CD4-positive, alpha-beta T cell (primary cell): ENCODE results near the gene LDLRAD4. TPM values are rescaled to one million over a fixed set of nuclear protein-coding genes. Genes with fewer than 3 reads are reported as not detected.

ENCODE experiments used
- ATAC-seq: fragments of 200-7000 bp; cut with Tn5 transposase; one replicate; pipeline ENCODE4 v1.10.0; 2022; ENCODE audit warnings: mild to moderate bottlenecking; ENCODE audit not compliant: poor library complexity
- CTCF ChIA-PET: fragments of 350-600 bp; sonication (Branson Sonifier 250); formaldehyde crosslinking; loops from one replicate; lab custom pipeline; 2021; ENCODE audit warnings: antibody characterized with exemption, inconsistent platforms; lab: Charles Lee
- POLR2A ChIA-PET: fragments of 350-600 bp; sonication (Branson Sonifier 250); formaldehyde crosslinking; loops from one replicate; lab custom pipeline; 2021; ENCODE audit warnings: antibody characterized with exemption, inconsistent platforms; lab: Charles Lee
- DNase-seq, 14 experiments: peaks; one replicate each; pipeline ENCODE4 v3.0.0-alpha.2; 2013 to 2020; ENCODE audit warnings: mixed read lengths in 2 of 14
- H3K27ac ChIP-seq, 2 donors: one replicate each; pipeline versions ENCODE4 v1.5.1 to v1.7.0; 2013; ENCODE audit warnings: low read length in 2 of 2, low read depth in 1 of 2, mild to moderate bottlenecking in 1 of 2
- H3K27me3 ChIP-seq, 2 experiments: 1 replicate in 1 of 2; 2 replicates in 1 of 2; pipeline versions ENCODE4 v1.6.1 to v1.7.0; 2013; ENCODE audit warnings: low read length in 2 of 2, control low read depth in 1 of 2, mild to moderate bottlenecking in 1 of 2, moderate library complexity in 1 of 2; ENCODE audit not compliant: insufficient read depth in 2 of 2, control insufficient read depth in 1 of 2
- H3K36me3 ChIP-seq: one replicate; pipeline ENCODE4 v1.6.1; 2013; ENCODE audit warnings: low read length, control low read depth; ENCODE audit not compliant: insufficient read depth
- H3K4me1 ChIP-seq: one replicate; pipeline ENCODE4 v1.6.1; 2013; ENCODE audit warnings: low read length, control low read depth; ENCODE audit not compliant: insufficient read depth
- H3K4me3 ChIP-seq: one replicate; pipeline ENCODE4 v1.5.1; 2013; ENCODE audit warnings: mild to moderate bottlenecking, low read length, moderate library complexity
- H3K9me3 ChIP-seq, 2 experiments: 1 replicate in 1 of 2; 2 replicates in 1 of 2; pipeline versions ENCODE4 v1.6.1 to v1.7.0; 2013; ENCODE audit warnings: low read length in 2 of 2, mild to moderate bottlenecking in 2 of 2, control low read depth in 1 of 2, moderate library complexity in 1 of 2; ENCODE audit not compliant: control insufficient read depth in 1 of 2, insufficient read depth in 1 of 2
- H3K27ac Mint-ChIP-seq: one replicate; pipeline ENCODE4 v1.8.0; 2020; ENCODE audit warnings: mixed read lengths
- H3K27me3 Mint-ChIP-seq: one replicate; pipeline ENCODE4 v1.8.0; 2021; ENCODE audit warnings: mixed read lengths
- H3K36me3 Mint-ChIP-seq: one replicate; pipeline ENCODE4 v1.8.0; 2021; ENCODE audit warnings: low read depth, mixed read lengths
- H3K4me1 Mint-ChIP-seq: one replicate; pipeline ENCODE4 v1.8.0; 2021; ENCODE audit warnings: low read depth, mixed read lengths
- H3K4me3 Mint-ChIP-seq: one replicate; pipeline ENCODE4 v1.8.0; 2020; ENCODE audit warnings: mild to moderate bottlenecking, mixed read lengths
- H3K9me3 Mint-ChIP-seq: one replicate; pipeline ENCODE4 v1.8.0; 2020; ENCODE audit warnings: mixed read lengths
- intact Hi-C, 2 experiments: fragments of 100-400 bp; cut with DNase I in 1 of 2; cut with micrococcal nuclease in 1 of 2; formaldehyde crosslinking; loops; one replicate each; pipeline versions ENCODE4 v1.15.1 to v1.9.0; 2023 to 2025; cut with DNase I, micrococcal nuclease
- total RNA-seq, 174 experiments: library from RNA in 2 of 174; stranded (reverse) in 2 of 174; gene quantifications; one replicate each; pipeline ENCODE4 v1.2.3 and lab custom pipeline; 2021 to 2026
- TF ChIP-seq, protein P1 (sequence below): fragments of 200-600 bp; IDR thresholded peaks from one replicate; pipeline ENCODE4 v1.8.0; 2022; ENCODE audit warnings: antibody characterized with exemption, mild to moderate bottlenecking

Gene LDLRAD4
- total RNA-seq, 2 experiments from 2014 or later, result 51.9 to 52.7 TPM

DNA sequence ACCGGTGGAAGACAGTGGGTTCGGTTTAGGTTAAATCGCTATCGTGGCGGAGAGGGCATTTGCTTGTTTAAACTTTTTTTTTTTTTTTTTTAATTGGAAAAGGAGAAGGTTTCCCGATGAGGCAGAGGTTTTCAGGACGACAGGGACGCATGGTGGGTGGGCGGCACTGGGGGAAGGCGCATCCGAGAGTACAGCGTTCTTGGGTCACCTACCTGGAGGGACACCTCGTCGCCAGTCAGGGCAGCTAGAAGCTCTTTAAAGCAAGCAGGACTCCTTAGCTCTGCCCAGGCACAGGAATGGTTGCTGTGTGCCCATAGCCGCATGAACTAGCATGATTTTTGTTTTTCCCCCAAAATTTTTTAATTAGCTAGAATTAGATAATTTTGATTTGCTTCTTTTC is 437 bp downstream of the LDLRAD4 start:
- Histone ChIP-seq H3K36me3 (no peaks in the 10 kb centered on the region), H3K4me3 (peak overlapping the region; percentile 62), H3K9me3 (no peaks in the 10 kb centered on the region), H3K4me1 (peaks cover 30% of the 10 kb centered on the region), H3K27ac (peak overlapping the region in 1 of 2 donors; percentile 41), H3K27me3 (peaks cover 0 to 1% of the 10 kb centered on the region in 2 experiments)
- ChIA-PET CTCF (interaction anchor here (0.7 kb wide), 2 partner anchors 48 to 237 kb away, joined by 3 read pairs; no protein-coding TSS in a partner anchor), POLR2A (interaction anchor here (0.6 to 2.0 kb wide), 7 partner anchors 53 to 411 kb away, joined by 3 to 6 read pairs (median 4); no protein-coding TSS in a partner anchor)
- TF ChIP-seq, protein P1, sequence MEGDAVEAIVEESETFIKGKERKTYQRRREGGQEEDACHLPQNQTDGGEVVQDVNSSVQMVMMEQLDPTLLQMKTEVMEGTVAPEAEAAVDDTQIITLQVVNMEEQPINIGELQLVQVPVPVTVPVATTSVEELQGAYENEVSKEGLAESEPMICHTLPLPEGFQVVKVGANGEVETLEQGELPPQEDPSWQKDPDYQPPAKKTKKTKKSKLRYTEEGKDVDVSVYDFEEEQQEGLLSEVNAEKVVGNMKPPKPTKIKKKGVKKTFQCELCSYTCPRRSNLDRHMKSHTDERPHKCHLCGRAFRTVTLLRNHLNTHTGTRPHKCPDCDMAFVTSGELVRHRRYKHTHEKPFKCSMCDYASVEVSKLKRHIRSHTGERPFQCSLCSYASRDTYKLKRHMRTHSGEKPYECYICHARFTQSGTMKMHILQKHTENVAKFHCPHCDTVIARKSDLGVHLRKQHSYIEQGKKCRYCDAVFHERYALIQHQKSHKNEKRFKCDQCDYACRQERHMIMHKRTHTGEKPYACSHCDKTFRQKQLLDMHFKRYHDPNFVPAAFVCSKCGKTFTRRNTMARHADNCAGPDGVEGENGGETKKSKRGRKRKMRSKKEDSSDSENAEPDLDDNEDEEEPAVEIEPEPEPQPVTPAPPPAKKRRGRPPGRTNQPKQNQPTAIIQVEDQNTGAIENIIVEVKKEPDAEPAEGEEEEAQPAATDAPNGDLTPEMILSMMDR, result no peak
- intact Hi-C loops, result loop anchor here (5.0 to 10.0 kb wide), 6 partner anchors 53 to 583 kb away; no protein-coding TSS in a partner anchor
- Mint-ChIP-seq H3K4me1 (peaks cover 48% of the 10 kb centered on the region), H3K4me3 (peak overlapping the region; percentile 87), H3K36me3 (peaks cover 7% of the 10 kb centered on the region), H3K9me3 (no peaks in the 10 kb centered on the region), H3K27me3 (peaks cover 9% of the 10 kb centered on the region), H3K27ac (peak overlapping the region; percentile 69)
- DNase-seq, result no peak
- no peak for ATAC-seq

DNA sequence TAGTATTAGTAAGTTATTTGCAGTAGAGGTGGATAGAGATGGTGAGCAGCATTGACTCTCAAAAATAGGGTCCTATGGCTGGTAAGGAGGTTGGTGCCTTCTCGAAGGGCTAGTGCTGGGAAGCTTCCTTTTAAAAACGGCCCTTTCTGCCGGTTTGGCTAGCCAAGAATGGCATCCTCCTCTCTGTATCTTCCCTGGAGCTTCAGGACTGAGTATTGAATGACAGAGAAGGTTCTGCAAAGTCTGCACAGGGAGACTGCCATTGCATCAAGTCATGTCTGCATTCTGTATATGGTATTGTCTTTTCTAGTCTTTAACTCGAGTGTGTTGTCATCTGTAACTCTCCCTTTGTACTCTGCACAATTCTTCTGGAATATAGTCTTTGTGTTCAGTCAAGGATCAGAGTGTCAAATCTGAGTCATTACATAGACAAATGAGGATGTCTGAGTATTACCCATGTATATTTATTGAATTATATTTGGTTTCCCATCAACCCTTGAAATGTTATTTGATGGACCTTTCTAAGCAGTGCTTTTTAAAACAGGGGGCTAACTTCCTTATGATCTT is 1.1 kb downstream of the LDLRAD4 start:
- ATAC-seq, result no peak
- Mint-ChIP-seq H3K27ac (peak overlapping the region; percentile 69), H3K36me3 (peaks cover 7% of the 10 kb centered on the region)

DNA sequence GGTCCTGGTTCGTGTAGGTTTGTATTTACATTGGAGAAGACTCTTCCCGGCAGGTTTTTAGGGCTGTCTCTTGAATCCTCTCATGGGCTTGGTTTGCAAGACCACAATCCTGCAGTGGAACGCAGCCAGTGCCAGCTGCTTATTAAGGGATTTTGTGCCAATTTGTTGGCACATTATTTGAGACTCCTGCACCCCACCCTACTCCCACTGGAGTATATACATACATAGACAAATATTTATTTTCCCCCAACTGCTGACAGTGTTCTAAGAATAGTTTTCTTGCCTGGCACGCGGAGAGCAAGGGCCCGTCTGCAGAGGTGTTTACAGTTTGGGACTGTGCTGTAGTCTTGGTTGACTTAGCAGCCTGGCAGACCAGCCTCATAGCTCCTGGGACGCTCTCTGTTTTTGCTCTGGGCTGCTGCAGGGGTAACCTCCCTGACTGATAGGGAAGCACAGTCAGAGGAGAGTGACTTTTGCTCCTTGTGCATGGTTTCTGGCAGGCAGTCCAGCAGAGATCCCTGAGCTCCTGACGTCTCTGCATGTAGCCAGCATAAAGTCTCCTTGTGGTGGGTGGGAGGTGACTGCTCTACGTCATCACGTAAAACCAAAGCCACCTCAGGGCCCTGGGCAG is 1.9 kb downstream of the LDLRAD4 start:
- Mint-ChIP-seq H3K27me3 (peaks cover 9% of the 10 kb centered on the region), H3K27ac (peak overlapping the region; percentile 59), H3K36me3 (peaks cover 7% of the 10 kb centered on the region), H3K4me3 (peak overlapping the region; percentile 87), H3K4me1 (peaks cover 48% of the 10 kb centered on the region), H3K9me3 (no peaks in the 10 kb centered on the region)
- DNase-seq (peak in 2 of 14 experiments; percentile 19 to 20), ATAC-seq (no peak)
- ChIA-PET CTCF (no interaction called here), POLR2A (no interaction called here)
- intact Hi-C loops, result loop anchor here in 1 of 2 experiments (10.0 kb wide), 1 partner anchor 94 kb away; no protein-coding TSS in a partner anchor
- H3K27ac ChIP-seq, result no peak overlapping the region
- peaks cover 30% of the 10 kb centered on the region for H3K4me1 ChIP-seq
- no peaks in the 10 kb centered on the region for H3K27me3 ChIP-seq
- no peak overlapping the region for H3K4me3 ChIP-seq
- TF ChIP-seq, protein P1, result no peak
- H3K36me3 ChIP-seq, result no peaks in the 10 kb centered on the region
- no peaks in the 10 kb centered on the region for H3K9me3 ChIP-seq

More for the DNA sequence above, 1.1 kb downstream of the LDLRAD4 start:
- Histone ChIP-seq H3K4me3 (peak overlapping the region; percentile 62), H3K4me1 (peaks cover 30% of the 10 kb centered on the region), H3K9me3 (no peaks in the 10 kb centered on the region), H3K27me3 (no peaks in the 10 kb centered on the region), H3K36me3 (no peaks in the 10 kb centered on the region), H3K27ac (no peak overlapping the region)
- ChIA-PET POLR2A (interaction anchor here (0.6 kb wide), 2 partner anchors 53 to 245 kb away, joined by 3 to 4 read pairs; no protein-coding TSS in a partner anchor), CTCF (no interaction called here)
- Mint-ChIP-seq H3K4me1 (peaks cover 48% of the 10 kb centered on the region), H3K9me3 (no peaks in the 10 kb centered on the region), H3K4me3 (peak overlapping the region; percentile 87), H3K27me3 (peaks cover 9% of the 10 kb centered on the region)
- TF ChIP-seq, protein P1, result no peak
- DNase-seq, result peak in 1 of 14 experiments; percentile 16
- intact Hi-C loops, result loop anchor here (5.0 to 10.0 kb wide), 7 partner anchors 53 to 583 kb away; no protein-coding TSS in a partner anchor
